Hematopoietic multipotent progenitor cell treated with erythropoietin and hydrocortisone succinate and interleukin-3 and kit ligand, for 4 days (in vitro differentiated cells): ENCODE measurements around the gene CRB1.
"Not testable (repeated sequence)": the region's sequence is repeated elsewhere in the genome, so short reads cannot be mapped to it uniquely, and the experiment has no call there.

Experiments
- DNase-seq: peaks from one replicate; pipeline ENCODE4 v3.0.0-alpha.2; 2015

The CRB1 gene

DNA sequence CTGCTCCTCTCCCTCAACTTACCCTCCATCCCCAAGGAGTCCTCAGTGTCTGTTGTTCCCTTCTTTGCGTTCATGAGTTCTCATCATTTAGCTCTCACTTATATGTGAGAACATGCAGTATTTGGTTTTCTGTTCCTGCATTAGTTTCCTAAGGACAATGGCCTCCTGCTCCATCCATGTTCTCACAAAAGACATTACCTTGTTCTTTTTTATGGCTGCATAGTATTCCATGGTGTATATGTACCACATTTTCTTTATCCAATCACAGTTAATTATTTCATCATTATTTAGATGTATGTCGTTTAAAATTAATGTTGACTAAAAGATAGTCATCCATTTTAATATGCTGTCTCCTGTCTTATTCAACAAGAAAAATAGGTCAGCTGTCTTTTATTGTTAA lies 134.1 kb downstream of the CRB1 start:
- DNase-seq, result no peak

DNA sequence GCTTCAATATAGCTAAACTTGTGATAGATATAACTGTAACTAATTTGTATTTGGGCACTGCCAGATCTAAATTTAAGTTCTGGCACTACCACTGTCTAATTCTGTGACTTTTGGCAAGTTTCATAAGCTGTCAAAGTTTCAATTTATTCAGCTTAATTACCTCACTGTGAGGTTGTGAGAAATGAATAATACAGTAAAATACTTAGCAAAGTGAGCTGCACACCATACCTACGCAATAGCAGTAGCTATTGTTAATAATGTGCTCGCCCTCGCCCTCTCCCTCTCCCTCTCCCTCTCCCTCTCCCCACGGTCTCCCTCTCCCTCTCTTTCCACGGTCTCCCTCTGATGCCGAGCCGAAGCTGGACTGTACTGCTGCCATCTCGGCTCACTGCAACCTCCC lies 136.7 kb downstream of the CRB1 start:
- not testable (repeated sequence) for DNase-seq

DNA sequence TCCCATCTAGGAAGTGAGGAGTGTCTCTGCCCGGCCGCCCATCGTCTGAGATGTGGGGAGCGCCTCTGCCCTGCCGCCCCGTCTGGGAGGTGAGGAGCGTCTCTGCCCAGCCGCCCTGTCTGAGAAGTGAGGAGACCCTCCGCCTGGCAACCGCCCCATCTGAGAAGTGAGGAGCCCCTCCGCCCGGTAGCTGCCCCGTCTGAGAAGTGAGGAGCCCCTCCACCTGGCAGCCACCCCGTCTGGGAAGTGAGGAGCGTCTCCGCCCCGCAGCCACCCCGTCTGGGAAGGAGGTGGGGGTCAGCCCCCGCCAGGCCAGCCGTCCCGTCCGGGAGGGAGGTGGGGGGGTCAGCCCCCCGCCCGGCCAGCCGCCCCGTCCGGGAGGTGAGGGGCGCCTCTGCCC lies 137.6 kb downstream of the CRB1 start:
- DNase-seq, result not testable (repeated sequence)

DNA sequence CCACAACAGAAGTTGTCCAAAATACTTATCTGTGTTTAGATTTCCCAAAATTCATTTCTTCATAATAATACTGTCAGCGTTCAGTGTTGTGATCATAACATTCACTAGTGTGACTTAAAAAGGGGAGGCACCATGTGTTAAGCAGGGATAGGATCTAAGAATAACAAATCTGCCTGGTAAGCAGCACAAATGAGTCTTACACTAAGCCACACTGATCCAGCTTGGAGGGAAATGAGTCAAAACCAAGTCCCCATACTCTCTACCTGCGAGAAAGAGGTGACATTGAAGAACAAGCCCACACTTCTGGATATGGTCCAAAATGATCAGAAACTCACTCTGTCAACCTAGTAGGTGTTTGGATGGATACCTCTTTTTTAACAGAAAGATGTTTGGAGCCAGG lies 145.5 kb downstream of the CRB1 start:
- no peak for DNase-seq

DNA sequence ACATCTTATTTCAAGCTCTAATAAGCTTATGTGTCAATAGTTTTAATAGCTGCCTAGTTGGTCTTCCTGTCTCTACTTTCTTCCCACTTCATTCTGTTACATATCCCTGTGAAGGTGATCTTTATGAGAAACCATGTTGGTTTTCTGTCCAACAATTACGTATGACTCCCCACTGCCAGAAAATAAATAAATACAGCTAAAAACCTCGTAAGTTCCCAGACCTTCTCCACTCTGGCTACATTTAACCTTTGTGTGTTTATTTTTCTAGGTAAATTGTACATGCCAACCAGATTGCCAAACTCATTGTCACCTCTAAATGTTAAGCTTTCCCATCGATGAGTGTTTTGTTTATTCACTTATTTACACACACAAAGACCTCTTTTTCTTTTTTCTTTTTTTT lies 147.2 kb downstream of the CRB1 start:
- no peak for DNase-seq

DNA sequence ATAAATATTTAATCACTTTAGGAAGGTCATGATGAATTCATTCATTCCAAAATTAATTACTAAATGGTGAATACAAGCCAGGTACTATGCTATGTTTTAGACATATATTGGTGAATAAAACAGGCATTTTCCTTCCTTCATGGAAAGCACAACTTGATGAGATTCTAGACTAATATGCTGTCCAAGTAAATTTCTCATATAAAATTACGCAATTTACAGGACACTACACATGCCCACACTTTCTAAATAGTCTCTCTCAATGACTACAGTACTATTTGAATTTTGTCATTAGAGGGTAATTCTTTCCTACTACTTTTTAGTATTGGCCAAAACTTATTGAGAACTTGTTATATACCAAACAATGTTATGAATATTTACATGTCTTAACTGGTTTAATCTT lies 150.6 kb downstream of the CRB1 start:
- DNase-seq, result no peak

DNA sequence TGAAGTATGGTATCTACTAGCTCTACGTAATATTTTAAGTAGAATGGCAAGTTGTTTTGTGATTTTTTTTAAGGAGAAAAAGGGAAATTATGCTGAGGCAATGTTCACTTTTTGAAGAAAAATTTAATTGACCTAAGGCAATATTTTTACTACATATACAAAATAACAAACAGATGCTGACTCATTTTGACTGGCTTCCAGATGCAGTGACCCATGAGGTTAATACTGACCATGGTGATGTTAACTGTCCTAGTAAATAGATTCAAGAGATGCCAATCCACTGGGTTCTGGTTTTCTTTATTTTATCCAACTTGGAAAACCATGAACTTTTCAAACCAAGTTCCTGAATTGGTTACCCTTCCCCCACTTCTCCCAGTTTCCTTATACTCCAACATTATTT lies 154.9 kb downstream of the CRB1 start:
- no peak for DNase-seq

DNA sequence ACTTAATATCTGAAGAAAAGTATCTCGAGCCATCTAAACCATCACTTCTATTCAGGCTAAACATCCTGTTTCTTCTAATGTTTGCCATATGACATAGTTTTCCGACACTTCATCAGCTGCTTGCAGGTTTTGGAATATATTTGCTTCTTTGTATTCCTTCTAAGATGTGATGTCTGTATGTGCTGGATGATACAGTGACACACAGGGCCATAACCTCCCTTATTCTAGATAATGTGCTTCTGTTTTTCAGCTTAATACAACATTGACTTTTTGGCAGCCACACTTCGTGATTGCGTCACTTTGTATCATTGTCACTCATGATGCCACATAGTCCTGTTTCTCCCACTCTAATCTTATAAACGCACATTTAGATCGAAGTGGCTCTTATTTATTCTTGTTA lies 156.3 kb downstream of the CRB1 start:
- peak; percentile 14 for DNase-seq

DNA sequence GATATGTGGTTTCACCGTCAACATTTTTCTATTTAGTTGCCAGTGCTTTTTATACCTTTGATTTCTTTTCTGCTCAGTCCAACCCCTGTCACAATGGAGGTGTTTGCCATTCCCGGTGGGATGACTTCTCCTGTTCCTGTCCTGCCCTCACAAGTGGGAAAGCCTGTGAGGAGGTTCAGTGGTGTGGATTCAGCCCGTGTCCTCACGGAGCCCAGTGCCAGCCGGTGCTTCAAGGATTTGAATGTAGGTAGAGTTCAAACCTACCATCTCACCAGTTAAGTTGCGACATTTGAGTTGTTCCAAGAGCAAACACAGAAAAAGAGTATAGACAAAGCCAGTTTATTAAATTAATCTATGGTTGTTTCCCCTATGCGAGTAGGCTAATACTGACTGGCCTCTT lies 161.3 kb downstream of the CRB1 start:
- DNase-seq, result no peak

DNA sequence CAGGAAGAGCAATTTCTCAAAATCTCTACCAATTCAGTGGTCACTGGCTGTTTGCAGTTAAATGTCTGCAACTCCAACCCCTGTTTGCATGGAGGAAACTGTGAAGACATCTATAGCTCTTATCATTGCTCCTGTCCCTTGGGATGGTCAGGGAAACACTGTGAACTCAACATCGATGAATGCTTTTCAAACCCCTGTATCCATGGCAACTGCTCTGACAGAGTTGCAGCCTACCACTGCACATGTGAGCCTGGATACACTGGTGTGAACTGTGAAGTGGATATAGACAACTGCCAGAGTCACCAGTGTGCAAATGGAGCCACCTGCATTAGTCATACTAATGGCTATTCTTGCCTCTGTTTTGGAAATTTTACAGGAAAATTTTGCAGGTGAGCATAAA lies 167.2 kb downstream of the CRB1 start:
- DNase-seq, result no peak

DNA sequence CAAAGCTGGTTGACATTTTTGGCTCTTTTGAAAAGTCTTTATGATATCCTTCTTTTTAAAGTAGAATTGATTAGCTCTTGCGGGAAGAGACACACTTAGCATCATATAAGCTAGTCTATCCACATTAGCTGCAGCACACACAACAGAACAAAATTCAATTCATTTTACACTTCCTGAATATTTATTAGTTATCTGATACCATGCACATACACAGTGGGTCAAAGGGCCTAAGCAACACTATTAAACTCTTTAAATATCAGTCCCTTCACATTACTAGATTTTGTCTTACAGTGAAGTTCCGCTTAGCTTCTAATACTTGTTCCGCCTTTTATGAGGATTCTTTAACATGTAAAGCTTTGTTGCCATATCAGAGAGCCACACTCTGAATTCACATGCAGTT lies 169.5 kb downstream of the CRB1 start:
- DNase-seq, result no peak

DNA sequence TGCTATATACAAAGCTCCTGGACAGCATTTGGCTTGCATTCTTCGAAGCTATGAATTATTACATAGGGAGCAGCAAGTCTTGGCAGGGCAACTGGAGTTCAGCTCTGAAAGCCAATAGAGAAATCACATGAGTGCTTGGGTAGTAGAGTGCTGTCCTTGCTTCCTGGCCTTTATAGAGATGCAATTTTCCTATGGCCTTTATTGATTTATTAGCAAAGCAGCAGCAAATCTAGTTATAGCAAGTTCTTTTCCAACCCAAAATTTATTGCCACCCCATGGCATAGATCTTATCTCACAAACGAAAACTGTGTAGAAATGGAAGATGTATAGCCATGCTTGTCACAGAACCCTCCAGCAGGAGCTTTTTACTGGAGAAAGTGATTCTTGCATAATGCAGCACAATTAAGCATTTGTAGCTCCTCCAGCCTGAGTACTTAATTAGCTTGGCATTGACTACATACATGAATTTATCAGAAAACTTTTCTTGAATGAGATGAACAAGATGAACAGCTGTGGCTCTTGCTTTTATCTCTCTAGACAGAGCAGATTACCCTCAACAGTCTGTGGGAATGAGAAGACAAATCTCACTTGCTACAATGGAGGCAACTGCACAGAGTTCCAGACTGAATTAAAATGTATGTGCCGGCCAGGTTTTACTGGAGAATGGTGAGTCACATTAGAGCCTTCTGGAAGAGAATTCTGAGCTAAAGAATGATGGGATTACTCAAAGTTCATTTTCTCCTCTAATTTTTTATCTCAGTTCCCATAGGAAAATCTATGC lies 170.1 kb downstream of the CRB1 start:
- peak; percentile 50 for DNase-seq

DNA sequence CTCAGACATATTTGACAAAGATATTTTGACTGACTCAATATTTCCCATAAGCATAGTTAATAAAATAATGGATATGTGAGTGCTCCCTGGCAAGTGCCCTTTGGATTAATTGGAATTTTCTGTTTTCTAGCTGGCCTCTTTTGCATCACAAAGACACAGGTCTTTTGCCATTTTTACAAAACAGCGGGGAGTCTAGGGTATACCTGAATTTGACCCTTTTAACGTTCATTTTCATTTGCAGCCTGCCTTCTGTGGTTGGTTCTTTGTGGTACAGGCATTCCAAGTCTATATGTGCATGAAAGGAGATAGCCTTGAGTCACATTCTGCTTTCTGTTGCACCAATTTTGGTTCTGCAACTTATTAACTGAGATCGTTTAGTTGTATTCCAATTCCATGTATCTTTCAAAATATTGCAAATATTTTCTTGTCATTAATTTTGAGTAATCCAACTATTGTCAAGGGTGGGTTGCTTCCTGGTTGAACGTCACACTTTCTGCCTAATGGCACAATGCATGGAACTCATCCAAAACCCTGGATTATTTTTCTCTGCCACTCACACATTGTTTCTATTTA lies 171.7 kb downstream of the CRB1 start:
- no peak for DNase-seq

DNA sequence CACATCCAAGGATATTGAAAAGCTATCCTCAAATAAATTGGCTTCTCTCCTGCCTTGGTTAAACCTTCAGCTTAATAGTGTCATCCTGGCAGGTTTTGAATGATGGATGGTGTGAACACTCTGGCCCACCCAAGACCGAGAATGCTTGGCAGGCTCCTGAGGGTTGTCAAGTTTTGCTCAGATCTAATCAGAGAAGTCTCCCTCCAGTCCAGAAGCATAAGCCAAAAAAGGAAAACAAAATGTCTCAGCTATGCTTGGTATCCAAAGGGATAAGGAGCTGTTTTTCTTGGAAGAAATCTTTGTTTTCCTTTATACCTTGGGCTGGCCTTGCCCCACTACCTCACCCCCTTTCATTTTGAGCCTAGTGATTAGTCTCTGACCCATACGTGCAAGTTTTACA lies 172.7 kb downstream of the CRB1 start:
- DNase-seq, result no peak

DNA sequence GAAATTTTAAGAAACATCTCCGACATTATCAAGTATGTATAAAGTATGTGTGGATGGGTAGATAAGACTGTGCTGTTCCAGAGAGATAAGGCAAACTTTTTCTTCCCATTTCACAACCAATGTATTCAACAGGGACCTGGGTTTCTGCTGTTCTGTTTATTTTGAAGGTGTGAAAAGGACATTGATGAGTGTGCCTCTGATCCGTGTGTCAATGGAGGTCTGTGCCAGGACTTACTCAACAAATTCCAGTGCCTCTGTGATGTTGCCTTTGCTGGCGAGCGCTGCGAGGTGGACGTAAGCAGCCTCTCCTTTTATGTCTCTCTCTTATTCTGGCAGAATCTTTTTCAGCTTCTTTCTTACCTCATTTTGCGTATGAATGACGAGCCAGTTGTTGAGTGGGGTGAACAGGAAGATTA lies 174.0 kb downstream of the CRB1 start:
- DNase-seq, result peak; percentile 82

DNA sequence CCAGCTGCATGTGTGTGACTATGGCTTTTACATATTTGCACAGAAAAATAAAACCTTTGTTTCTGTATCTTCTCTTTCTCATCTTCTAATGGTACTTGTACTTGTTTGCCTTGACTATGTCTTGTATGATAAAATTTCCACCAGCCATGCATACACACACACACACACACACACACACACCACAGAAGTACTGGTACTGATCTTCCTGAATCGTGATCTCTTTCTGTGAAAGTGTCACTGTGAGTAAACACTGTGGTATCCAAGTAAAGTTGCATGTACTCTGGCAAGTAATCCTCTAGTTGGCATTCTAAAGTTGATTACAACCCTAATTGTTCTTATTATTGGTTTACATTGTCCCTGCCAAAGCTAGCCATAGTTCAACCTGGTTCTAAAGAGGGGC lies 176.7 kb downstream of the CRB1 start:
- no peak for DNase-seq

DNA sequence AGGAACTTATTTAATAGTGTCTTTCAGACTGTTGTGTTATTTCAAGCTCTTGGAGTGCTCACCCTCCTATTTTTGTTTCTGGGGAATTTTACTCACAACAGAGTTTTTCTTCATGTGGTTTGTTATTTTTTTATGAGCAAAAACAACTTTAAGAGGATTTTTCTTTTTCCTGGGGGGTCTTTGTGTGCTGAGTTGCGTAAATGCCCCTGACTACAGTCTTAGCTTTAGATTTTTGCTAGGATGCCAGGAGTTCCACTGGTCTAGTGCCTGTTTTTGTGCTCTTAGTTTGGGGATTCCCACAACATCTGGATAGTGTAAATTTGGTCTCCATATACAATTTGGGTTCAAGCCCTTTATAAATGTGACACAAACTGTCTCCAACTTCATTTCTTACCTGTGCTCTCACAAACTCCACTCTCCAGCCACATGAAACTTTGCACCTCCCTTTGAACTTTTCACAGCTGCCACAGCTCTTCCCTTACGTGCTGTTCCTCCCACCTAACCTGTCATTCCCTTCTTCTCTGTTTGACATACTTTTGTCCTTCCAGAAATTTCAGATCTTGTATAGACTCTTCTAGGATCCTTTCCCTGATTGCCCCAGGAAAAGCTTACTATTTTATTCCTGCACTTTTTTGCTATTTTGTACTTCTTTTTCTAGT lies 180.2 kb downstream of the CRB1 start:
- DNase-seq, result no peak

DNA sequence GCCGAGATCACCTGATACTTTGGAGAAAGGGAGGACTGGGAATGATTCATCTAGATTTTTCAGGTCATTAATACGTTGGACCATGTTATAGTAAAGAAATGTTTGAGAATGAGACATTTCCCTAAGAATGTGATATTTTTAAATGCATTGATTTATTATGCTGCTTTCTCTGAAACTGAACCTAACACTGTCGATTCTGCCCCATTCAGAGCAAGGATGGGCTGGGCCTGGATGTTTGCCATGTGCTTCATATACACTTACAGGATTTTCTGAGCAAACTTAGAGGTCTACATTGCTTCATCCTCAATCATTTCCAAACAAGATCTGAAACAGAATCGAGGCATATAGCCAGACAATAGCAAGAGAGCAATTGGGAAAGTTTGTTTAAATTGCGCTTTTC lies 183.3 kb downstream of the CRB1 start:
- DNase-seq, result no peak

DNA sequence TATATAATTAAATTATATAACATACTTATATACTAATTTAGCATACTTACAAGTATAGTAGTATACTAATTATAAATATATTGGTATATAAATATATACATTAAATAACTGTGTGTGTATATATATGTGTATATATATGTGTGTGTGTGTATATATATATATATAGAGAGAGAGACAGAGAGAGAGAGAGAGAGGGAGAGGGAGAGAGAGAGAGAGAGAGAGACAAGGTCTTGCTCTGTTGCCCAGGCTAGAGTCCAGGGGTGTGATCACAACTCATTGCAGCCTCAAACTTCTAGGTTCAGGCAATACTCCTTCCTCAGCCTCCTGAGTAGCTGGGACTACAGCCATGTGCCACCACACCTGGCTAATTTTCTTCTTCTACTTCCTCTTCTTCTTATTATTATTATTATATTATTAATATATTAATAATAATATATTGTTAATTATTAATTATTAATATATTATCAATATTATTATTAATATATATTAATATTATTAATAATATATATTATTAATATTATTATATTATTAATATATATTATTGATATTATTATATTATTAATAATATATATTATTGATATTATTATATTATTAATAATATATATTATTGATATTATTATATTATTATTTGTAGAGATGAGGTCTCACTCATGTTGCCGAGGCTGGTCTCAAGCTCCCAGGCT lies 185.5 kb downstream of the CRB1 start:
- DNase-seq, result no peak

DNA sequence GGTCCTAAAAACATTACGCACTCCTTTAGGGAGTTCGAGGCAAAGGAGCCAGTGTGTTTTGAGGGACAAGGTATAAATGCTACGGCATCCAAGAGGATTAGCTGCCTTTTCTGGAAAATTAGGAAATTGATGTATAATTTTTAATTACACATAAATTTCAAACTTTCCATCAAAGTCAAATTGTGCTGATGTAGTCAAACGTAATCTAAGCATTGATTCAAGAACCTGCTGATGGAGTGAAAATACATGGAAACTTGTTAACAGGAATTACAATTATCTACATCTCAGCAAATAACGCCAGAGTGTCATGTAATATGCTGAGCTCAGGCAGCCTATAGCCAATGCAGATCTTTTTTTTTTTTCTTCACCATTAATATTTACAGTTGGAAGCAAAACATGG lies 194.5 kb downstream of the CRB1 start:
- no peak for DNase-seq

DNA sequence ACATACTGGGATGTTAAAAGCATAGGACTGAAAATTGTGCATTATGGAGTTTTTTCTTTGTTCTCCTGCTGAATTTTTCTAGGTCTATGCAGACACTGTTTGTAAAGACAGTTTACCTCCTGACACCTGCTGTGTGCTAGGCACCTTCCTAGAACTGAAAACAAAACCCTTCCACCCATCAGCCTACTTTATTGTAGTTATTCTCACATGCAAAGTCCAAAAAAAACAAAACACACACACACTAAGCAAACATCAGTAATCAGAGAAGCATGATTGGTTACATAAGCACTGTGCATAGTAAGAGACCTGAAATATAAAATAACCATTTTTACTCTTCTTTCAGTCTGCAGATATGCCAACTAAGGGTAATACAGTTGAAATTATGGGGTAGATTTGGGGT lies 195.1 kb downstream of the CRB1 start:
- no peak for DNase-seq

DNA sequence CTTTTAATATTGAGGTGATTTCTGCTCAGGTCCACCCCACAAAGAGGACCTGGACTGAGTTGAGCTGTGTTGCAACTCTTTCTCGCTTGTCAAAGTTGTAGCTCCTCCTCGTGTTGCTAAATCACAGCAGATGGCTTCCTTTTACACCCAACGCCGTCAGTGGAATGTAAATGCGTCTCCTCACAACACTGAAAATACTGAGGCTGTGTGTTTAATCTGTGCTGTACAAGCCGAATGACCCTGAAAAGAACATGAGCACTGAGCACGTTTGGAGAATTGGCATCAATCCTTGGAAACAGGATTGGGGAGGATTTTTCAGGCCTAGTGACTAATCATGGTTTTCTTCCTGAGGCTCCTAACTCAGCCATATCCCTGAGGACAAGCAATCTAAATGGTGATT lies 196.0 kb downstream of the CRB1 start:
- DNase-seq, result peak; percentile 69

DNA sequence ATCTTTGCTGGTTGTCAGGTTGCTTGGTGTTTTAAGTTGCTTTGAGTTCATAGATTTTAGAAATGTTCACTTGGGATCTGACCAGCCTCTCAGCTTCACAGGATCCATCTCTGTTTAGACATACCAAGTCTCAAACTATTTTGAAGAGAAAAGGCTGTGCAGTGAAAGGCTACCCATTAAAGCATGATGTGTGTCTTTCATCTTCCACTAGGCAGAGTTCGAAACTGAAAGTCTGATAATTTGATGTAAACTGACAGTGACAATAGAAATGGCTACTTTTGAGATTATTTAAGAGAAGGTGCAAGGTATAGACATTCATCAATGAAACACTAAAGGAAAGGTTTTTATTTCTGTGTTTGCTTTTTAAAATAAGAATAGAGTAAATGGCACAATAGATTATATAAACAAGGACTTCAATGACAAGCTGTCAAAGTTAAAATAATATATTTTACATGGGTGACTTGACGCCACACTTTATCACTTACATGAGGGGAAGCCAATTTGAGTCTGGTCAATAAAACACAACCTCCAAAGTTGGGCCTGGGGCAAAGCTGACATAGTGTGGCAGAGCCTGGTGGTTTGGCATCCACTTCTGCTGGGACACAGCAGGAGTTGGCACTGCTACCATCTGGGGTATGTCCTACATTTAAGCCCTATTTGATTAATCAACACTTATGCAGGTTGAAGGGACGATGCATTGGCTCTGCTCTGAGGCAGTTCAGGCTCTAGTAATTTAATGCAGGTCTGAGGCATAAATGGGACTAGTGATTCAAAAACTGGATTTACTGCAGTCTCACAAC lies 197.7 kb downstream of the CRB1 start:
- no peak for DNase-seq
